ENCODE measurements around the gene TMEM222.

- TF ChIP-seq, protein P1, sequence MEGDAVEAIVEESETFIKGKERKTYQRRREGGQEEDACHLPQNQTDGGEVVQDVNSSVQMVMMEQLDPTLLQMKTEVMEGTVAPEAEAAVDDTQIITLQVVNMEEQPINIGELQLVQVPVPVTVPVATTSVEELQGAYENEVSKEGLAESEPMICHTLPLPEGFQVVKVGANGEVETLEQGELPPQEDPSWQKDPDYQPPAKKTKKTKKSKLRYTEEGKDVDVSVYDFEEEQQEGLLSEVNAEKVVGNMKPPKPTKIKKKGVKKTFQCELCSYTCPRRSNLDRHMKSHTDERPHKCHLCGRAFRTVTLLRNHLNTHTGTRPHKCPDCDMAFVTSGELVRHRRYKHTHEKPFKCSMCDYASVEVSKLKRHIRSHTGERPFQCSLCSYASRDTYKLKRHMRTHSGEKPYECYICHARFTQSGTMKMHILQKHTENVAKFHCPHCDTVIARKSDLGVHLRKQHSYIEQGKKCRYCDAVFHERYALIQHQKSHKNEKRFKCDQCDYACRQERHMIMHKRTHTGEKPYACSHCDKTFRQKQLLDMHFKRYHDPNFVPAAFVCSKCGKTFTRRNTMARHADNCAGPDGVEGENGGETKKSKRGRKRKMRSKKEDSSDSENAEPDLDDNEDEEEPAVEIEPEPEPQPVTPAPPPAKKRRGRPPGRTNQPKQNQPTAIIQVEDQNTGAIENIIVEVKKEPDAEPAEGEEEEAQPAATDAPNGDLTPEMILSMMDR (IDR thresholded peaks at IDR 0.05; ENCODE audit: low read depth, low read length) = peak; percentile 86
- TF ChIP-seq POLR2A (IDR thresholded peaks at IDR 0.05; ENCODE audit: extremely low read depth, insufficient read length) = no peak
- TF ChIP-seq MYC (IDR thresholded peaks at IDR 0.05; ENCODE audit: low read depth, low read length) = no peak
Observed at GRCh38 chr1:27300341-27301051, 21.5 kb upstream of the TMEM222 start.
